ENCODE measurements around the gene WDCP.

DNA sequence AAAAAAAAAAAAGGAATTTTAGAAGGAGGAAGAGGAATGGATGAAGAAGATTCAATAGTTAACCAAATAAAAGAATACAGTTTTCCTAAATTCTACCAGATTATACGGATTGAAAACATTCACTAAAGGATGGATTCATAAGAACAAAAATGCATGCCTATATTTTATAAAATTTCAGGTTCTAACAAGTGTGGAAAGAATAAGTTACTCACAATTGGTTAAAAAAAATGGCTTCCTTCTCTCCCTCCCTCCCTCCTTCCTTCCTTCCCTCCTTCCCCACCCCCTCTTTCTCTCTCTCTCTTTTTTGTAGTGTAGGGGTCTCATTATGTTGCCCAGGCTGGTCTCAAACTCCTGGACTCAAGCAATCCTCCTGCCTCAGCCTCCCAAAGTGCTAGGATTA, 39.0 kb upstream of the WDCP start:
- TF ChIP-seq, protein P1, sequence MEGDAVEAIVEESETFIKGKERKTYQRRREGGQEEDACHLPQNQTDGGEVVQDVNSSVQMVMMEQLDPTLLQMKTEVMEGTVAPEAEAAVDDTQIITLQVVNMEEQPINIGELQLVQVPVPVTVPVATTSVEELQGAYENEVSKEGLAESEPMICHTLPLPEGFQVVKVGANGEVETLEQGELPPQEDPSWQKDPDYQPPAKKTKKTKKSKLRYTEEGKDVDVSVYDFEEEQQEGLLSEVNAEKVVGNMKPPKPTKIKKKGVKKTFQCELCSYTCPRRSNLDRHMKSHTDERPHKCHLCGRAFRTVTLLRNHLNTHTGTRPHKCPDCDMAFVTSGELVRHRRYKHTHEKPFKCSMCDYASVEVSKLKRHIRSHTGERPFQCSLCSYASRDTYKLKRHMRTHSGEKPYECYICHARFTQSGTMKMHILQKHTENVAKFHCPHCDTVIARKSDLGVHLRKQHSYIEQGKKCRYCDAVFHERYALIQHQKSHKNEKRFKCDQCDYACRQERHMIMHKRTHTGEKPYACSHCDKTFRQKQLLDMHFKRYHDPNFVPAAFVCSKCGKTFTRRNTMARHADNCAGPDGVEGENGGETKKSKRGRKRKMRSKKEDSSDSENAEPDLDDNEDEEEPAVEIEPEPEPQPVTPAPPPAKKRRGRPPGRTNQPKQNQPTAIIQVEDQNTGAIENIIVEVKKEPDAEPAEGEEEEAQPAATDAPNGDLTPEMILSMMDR (IDR thresholded peaks at IDR 0.05), result no peak
- TF ChIP-seq POLR2A (IDR thresholded peaks at IDR 0.05), result no peak
- no peak for TF ChIP-seq POLR2AphosphoS5 (IDR thresholded peaks at IDR 0.05)
